Left renal pelvis (tissue), 4 donors: ENCODE data around the gene MIEN1. TPM values are rescaled to one million over a fixed set of nuclear protein-coding genes. Genes with fewer than 3 reads are reported as not detected.
"Not testable (repeated sequence)": the region's sequence is repeated elsewhere in the genome, so short reads cannot be mapped to it uniquely, and the experiment has no call there.

Source experiments
- DNase-seq, 4 donors: peaks; one replicate each; pipeline ENCODE4 v3.0.0-alpha.2; 2013; ENCODE audit warnings: low read depth in 4 of 4, low spot score in 3 of 4
- polyA plus RNA-seq, 4 donors: library from polyadenylated mRNA; unstranded; fragments of 120-200 nt; gene quantifications; one replicate each; pipeline ENCODE4 v1.2.1, GENCODE V29; 2013; ENCODE audit not compliant: insufficient read length in 4 of 4

MIEN1 gene
- 10 to 100 TPM; 19.6 to 37.8 (median 34.2) TPM for polyA plus RNA-seq

GRCh38 chr17:39730095-39730921 lies at the start of gene MIEN1:
TSS of gene MIEN1 (minus strand) at chr17:39730532. CDS start at chr17:39730495, 37 bp downstream.
- DNase-seq: no peak

- DNase-seq: no peak
Measured at GRCh38 chr17:39777534-39778365, 47.4 kb upstream of the MIEN1 start.

GRCh38 chr17:39776252-39776651 lies 45.9 kb upstream of the MIEN1 start:
- DNase-seq: no peak

GRCh38 chr17:39775031-39775430 lies 44.7 kb upstream of the MIEN1 start:
- DNase-seq: no peak

GRCh38 chr17:39774047-39774446 lies 43.7 kb upstream of the MIEN1 start:
- DNase-seq: no peak

- no peak for DNase-seq
Measured at GRCh38 chr17:39772987-39773934, 42.9 kb upstream of the MIEN1 start.

- DNase-seq: no peak
Measured at GRCh38 chr17:39772415-39772814, 42.1 kb upstream of the MIEN1 start.

- DNase-seq: no peak
Measured at GRCh38 chr17:39769974-39770587, 39.7 kb upstream of the MIEN1 start.

GRCh38 chr17:39767147-39767546 lies 36.8 kb upstream of the MIEN1 start:
- DNase-seq: no peak

- no peak for DNase-seq
Measured at GRCh38 chr17:39765766-39766165, 35.4 kb upstream of the MIEN1 start.

GRCh38 chr17:39765175-39765574 lies 34.8 kb upstream of the MIEN1 start:
- no peak for DNase-seq

GRCh38 chr17:39764171-39764570 lies 33.8 kb upstream of the MIEN1 start:
- DNase-seq: not testable (repeated sequence)

- no peak for DNase-seq
Measured at GRCh38 chr17:39763051-39763820, 32.9 kb upstream of the MIEN1 start.

GRCh38 chr17:39761861-39762496 lies 31.6 kb upstream of the MIEN1 start:
- DNase-seq: no peak

- no peak for DNase-seq
Measured at GRCh38 chr17:39759204-39759603, 28.9 kb upstream of the MIEN1 start.

GRCh38 chr17:39757931-39758873 lies 27.9 kb upstream of the MIEN1 start:
- no peak for DNase-seq

- DNase-seq: no peak
Measured at GRCh38 chr17:39757176-39757662, 26.9 kb upstream of the MIEN1 start.
